Activated CD4-positive, alpha-beta T cell treated with anti-CD3 and anti-CD28 coated beads, Interleukin-10, Interleukin-2, amounts not matched to agents 100 ng/mL and 50 ng/mL, durations not matched to agents 16 hours and 8 hours (primary cell): ENCODE results near the gene DXO.
"Not testable (repeated sequence)": the region's sequence is repeated elsewhere in the genome, so short reads cannot be mapped to it uniquely, and the experiment has no call there.

Source experiments
- DNase-seq: peaks from one replicate; pipeline ENCODE4 v3.0.0-alpha.2; 2020

Gene DXO

DNA sequence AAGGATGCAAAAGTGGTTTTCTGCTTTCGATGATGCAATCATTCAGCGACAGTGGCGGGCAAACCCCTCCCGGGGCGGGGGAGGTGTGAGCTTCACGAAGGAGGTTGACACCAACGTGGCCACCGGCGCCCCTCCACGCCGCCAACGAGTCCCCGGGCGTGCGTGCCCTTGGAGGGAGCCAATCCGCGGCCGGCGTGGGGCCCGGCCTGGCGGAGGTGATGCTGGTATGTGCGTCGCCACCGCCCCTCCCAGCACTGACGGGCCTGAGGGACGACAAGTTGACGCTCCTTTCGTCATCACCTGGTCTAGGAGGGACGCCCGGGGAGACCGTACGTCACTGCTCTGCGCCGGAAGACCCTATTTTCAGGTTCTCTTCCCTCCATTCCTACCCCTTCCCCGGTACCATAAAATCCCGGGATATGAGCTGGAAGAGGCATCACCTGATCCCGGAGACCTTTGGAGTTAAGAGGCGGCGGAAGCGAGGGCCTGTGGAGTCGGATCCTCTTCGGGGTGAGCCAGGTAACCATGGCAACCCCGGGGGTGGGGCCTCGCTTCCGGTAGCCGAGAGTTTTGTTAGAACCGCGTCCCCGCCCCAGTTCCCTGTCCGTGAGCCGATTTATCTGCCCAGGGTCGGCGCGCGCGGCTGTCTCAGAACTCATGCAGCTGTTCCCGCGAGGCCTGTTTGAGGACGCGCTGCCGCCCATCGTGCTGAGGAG, at the start of gene DXO:
Gene DXO (minus strand): TSS at position 146 of the 716 bp plus-strand sequence. CDS start 463 bp downstream, outside the sequence.
- peak; percentile 99 for DNase-seq

DNA sequence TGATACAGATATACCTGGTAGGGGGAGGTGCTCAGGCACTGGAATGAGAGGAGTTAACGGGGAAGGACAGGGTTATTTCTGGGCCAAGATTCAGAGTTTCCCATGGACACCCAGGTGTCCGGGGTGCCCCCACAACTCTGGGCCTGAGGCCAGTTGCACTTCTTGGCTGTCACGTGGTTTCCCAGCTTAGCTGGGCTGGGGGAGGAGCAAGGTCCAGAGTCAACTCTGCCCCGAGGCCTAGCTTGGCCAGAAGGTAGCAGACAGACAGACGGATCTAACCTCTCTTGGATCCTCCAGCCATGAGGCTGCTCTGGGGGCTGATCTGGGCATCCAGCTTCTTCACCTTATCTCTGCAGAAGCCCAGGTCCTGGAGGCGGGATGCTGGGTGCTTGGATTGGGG, 42.6 kb upstream of the DXO start, which contains the start of gene C4B:
Gene C4B (plus strand): TSS at position 249 of the 400 bp plus-strand sequence. CDS start 51 bp downstream, at position 300.
- DNase-seq = not testable (repeated sequence)

DNA sequence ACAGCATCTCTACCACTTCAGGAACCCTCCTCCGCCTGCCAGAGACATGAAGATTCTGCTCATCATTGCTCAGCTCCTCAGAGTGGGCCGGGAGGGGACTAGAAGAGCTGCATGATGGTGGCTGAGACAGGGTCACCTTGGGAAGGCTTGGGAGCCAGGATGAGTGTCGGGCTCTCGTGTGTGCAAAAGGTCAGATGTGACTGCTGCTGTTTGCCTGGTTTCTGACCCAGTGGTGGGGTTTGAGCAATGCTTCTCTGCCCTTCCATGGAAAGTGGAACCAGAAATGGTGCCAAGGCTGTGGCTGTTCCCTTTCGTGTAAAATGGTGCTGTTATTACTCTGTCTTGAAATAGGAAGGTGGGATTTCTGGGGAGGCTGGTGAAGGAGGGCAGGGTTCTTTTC, 41.8 kb upstream of the DXO start:
- DNase-seq = not testable (repeated sequence)

DNA sequence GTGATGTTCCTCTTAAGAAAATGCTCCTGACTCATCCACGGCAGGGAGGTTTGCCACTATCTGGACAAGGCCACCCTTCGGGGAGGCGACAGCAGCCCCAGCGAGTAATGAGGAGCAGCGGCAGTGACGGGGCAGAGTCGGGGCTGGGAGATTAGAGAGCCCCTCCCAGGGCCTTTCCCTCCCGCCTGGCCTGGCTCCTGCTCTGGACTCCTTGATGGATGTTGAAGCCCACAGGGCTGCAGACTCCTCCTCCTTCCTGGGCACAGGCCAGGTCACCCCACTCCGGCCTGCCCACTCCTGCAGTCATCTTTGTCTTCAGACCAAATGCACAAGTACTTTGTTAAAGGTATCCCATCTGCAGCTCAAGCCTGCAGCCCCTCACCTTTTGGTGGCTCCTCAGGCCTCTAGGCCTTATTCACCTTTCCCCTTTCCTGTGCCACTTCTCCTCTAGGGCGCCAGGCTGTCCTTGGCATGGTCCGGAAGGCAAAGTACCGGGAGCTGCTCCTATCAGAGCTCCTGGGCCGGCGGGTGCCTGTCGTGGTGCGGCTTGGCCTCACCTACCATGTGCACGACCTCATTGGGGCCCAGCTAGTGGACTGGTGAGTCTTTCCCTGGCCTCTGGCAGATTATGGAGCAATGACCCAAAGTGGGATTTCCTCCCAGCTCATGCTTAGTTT, 41.1 kb upstream of the DXO start:
- not testable (repeated sequence) for DNase-seq

DNA sequence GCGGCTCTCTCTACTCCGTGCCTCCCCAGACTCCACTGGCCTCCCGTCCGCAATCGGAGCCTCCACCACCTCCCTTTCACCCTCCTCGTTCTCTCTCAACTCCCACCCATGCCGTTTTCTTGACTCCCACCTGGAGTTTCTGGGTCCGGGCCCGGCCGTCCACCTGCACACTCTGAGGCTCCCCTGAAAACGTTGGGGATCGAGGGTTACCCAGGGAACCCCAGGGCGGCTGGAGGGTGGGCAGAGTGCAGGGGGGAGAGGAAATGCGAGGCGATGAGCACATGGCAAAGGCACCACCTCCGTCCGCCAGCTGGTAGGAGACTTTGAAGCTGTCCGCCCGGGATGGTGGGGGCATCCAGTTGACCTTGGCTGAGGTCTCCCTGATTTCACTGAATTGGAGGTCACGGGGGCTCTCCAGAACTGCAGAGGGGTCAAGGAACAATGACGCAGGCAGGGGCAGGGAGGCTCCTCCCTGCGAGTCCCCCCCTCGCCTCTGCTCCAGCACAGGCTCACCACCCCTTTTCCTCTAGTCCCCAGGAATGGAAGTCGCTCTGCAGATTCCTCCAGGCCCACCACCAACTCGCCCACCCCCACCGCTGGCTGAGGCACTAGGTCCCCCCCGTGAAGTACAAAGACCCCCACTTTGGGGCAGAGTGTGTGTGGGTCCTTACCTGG, 39.1 kb upstream of the DXO start:
- DNase-seq = not testable (repeated sequence)

DNA sequence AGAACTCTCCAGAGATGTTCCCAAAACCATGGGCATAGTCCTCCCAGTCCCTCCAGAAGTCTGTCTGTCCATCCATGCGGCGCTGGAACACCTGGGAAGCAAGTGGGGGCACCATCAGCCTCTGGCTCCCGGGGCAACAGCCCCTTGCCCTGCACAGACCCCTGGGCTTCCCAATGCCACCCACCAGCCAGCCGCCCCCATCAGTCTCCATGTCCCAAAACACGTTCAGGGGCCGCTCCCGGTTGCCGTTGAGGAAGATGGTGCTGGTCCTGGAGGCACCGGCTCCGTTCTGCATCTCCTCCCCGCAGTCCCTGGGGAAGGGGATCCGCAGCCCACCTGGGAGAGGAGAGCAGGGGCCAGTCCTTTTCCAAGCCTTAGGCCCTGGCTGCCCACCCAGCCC, 37.6 kb upstream of the DXO start:
- not testable (repeated sequence) for DNase-seq

DNA sequence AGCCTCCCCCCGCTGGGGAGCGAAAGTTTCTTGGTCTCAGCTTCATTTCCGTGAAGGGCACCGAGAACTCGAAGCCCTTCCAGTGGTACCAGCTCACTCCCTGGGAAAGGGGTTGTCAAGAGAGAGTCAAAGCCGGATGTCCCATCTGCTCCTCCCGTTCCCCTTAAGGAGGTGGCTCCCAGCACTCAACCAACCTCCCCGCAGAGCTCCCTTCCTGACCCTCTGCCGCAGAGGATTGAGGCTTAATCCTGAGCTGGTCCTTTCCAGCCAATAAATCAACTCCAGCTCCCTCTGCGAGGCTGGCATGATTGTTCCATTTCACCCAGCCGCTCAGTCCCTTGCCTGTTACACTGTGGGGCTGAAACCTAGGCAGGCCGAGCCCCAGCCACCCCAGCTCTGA, 36.7 kb upstream of the DXO start:
- not testable (repeated sequence) for DNase-seq

DNA sequence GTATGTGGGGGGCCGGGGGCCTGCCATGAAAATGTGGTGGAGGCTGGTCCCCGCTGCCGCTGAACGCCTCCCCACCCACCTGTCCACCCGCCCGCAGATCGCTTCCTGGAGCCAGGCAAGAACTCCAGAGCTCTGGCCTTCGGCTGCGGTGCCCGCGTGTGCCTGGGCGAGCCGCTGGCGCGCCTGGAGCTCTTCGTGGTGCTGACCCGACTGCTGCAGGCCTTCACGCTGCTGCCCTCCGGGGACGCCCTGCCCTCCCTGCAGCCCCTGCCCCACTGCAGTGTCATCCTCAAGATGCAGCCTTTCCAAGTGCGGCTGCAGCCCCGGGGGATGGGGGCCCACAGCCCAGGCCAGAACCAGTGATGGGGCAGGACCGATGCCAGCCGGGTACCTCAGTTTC, 36.1 kb upstream of the DXO start:
- not testable (repeated sequence) for DNase-seq

DNA sequence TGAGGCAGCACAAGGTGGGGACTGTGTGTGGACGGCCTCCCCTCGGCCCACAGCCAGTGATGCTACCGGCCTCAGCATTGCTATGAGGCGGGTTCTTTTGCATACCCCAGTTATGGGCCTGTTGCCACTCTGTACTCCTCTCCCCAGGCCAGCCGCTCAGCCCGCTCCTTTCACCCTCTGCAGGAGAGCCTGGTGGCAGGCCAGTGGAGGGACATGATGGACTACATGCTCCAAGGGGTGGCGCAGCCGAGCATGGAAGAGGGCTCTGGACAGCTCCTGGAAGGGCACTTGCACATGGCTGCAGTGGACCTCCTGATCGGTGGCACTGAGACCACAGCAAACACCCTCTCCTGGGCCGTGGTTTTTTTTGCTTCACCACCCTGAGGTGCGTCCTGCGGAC, 35.1 kb upstream of the DXO start:
- not testable (repeated sequence) for DNase-seq

DNA sequence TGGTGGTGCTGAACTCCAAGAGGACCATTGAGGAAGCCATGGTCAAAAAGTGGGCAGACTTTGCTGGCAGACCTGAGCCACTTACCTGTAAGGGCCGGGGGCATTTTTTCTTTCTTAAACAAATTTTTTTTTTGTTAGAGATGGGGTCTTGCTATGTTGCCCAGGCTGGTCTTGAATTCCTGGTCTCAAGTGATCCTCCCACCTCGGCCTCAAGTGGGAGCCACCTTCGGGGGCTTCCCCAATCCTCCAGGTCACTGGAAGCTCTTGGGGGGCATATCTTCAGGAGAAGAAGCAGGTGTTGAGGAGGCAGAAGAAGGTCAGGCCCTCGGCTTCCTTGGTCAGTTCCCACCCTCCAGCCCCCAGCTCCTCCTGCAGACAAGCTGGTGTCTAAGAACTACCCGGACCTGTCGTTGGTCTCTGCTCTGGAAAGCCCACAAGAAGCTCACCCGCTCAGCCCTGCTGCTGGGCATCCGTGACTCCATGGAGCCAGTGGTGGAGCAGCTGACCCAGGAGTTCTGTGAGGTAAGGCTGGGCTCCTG, 34.1 kb upstream of the DXO start:
- DNase-seq = not testable (repeated sequence)

DNA sequence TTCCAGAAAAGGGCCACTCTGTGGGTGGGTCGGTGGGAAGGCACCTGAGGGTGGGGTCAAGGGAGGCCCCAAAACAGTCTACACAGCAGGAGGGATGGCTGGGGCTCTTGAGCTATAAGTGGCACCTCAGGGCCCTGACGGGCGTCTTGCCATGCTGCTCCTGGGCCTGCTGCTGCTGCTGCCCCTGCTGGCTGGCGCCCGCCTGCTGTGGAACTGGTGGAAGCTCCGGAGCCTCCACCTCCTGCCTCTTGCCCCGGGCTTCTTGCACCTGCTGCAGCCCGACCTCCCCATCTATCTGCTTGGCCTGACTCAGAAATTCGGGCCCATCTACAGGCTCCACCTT, 33.6 kb upstream of the DXO start:
- not testable (repeated sequence) for DNase-seq

DNA sequence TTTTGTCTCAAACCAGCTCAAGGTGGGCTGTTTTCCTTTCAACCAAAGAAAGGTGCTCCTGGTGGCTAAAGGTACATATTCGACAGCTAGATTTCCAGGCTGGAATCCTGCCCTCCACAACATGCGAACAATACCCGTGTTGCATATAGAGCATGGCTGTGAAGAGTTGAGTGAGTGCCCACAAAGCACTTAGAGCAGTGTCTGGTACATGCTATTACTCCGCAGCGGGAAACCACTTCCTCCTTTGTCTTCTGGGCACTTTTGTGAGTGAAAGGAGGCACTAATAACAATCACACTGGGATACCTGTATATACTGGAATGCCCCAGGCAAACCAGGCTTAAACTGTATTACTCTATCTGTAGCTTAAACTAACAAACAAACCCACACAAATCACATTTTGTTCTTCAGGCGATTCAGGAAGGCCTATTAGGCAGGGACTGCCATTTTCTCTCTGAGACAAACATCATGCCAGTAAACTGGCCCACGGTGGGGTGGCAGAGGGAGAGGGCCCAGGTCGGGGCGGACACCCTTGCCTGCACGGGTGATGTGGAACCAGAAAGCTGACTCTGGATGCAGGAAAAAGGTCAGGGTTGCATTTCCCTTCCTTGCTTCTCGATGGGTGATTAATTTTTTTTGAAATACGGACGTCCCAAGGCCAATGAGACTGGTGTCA, 33.1 kb upstream of the DXO start:
- not testable (repeated sequence) for DNase-seq

DNA sequence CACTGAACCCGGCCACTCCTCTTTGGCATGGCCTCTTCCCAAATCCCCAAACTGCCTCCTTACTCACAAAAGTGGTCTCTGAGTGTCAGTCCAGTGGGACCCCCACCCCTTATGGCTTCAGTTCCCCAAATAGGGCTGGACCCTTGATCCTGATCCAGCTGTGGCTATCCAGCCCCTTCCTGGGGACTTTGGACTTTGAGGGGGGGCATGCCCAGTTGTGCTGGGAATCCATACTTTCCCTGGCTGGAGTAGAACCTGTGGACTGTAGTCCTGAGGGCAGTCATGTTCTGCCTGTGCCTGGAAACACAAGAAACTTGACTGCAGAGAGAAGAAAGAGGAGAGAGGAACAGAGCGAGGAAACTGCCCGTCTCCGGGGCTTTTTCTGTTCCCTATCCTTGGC, 32.5 kb upstream of the DXO start:
- not testable (repeated sequence) for DNase-seq

DNA sequence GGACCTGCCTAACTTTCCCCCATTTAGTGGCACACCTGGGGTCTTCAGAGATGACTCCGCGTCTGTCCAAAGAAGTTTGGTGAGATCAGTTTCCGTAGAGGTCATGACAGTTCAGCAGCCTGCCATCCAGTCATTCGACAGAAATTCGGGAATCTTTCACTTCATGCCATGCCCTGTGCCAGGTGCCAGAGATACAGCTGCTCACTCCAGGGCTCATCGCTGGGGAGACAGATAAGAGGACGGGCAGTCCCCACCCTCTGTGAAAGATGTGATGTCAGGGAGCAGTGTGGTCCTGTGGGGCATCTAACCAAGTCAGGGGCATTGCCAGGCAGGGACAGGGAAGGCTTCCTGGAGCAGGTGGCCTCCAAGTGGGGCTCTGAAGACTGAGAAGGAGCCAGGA, 31.4 kb upstream of the DXO start:
- not testable (repeated sequence) for DNase-seq

DNA sequence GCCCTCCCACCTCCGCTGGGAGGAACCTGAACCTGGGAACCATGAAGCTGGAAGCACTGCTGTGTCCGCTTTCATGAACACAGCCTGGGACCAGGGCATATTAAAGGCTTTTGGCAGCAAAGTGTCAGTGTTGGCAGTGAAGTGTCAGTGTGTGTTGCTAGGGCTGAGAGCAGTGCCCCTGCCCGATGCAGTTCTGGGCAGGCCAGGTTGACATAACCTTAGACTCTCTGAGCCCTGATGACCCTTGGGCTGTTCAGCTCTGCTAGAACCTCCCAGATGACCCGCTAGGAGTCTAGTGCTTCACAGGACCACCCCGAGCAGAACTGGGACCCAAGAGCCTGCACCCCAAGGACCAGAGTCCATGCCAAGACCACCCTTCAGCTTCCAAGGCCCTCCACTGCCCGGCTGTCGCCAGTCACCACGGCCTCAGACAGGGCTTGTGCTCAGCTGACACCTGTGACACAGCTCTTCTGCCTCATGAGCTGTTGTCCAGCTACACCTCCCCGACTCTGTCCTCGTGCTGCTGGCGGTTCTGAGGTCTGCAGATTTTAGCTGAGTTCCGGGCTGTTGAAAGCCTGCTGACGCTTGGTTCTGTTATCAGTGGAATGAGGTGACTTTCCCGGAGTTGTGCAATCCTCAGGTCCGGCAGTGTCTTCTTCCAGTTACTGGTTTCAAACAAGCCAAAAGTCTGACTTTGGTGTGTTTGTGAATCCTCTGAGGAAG, 30.8 kb upstream of the DXO start:
- not testable (repeated sequence) for DNase-seq

DNA sequence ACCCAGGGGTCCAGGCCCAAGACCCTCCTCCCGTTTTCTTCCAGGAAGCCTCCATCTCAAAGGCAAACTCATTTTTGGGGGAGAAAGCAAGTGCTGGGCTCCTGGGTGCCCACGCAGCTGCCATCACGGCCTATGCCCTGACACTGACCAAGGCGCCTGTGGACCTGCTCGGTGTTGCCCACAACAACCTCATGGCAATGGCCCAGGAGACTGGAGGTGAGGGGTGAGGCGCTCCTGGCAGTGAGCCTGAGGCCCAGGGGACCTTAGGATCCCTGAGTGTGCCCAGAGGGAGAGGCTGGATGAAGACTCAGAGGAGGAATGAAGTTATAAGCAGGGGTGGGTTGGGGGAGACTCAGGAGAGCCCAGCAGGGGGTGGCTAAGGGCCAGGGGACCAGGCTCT, 24.4 kb upstream of the DXO start:
- not testable (repeated sequence) for DNase-seq

DNA sequence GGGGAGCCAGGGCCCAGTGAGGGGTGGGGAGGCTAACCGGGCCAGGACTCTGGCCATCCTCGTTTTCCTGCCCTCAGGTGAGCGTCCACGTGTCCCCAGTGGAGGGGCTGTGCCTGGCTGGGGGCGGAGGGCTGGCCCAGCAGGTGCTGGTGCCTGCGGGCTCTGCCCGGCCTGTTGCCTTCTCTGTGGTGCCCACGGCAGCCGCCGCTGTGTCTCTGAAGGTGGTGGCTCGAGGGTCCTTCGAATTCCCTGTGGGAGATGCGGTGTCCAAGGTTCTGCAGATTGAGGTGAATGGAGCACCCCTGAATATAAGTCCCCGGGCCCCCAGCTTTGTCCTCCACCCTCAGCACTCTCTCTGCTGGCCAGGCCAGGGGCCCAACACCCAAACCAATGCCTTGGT, 22.5 kb upstream of the DXO start:
- DNase-seq = not testable (repeated sequence)

DNA sequence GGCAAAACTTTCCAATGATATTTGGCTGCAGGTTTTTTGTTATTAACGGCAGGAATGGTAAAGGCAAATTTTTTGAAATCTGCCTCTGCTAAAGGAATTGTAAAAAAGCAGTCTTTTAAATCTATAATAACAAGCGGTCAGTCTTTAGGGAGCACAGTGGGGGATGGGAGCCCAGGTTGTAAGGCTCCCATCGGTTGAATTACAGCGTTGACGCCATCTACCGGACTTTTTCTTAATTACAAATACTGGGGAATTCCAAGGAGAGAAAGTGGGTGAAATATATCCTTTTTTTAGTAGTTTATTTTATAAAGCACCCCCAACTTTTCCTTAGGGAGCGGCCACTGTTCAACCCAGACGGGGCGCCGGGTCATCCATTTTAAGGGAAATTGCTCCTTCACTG, 17.4 kb upstream of the DXO start:
- DNase-seq = not testable (repeated sequence)

DNA sequence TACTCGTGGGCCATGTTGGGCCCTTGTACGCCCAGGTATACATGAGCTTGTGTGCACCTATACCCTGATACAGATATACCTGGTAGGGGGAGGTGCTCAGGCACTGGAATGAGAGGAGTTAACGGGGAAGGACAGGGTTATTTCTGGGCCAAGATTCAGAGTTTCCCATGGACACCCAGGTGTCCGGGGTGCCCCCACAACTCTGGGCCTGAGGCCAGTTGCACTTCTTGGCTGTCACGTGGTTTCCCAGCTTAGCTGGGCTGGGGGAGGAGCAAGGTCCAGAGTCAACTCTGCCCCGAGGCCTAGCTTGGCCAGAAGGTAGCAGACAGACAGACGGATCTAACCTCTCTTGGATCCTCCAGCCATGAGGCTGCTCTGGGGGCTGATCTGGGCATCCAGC, 9.8 kb upstream of the DXO start, which contains the start of gene C4A:
Gene C4A (plus strand): TSS at position 314 of the 400 bp plus-strand sequence. CDS start 51 bp downstream, at position 365.
- DNase-seq = not testable (repeated sequence)

DNA sequence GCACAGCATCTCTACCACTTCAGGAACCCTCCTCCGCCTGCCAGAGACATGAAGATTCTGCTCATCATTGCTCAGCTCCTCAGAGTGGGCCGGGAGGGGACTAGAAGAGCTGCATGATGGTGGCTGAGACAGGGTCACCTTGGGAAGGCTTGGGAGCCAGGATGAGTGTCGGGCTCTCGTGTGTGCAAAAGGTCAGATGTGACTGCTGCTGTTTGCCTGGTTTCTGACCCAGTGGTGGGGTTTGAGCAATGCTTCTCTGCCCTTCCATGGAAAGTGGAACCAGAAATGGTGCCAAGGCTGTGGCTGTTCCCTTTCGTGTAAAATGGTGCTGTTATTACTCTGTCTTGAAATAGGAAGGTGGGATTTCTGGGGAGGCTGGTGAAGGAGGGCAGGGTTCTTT, 9.1 kb upstream of the DXO start:
- not testable (repeated sequence) for DNase-seq

DNA sequence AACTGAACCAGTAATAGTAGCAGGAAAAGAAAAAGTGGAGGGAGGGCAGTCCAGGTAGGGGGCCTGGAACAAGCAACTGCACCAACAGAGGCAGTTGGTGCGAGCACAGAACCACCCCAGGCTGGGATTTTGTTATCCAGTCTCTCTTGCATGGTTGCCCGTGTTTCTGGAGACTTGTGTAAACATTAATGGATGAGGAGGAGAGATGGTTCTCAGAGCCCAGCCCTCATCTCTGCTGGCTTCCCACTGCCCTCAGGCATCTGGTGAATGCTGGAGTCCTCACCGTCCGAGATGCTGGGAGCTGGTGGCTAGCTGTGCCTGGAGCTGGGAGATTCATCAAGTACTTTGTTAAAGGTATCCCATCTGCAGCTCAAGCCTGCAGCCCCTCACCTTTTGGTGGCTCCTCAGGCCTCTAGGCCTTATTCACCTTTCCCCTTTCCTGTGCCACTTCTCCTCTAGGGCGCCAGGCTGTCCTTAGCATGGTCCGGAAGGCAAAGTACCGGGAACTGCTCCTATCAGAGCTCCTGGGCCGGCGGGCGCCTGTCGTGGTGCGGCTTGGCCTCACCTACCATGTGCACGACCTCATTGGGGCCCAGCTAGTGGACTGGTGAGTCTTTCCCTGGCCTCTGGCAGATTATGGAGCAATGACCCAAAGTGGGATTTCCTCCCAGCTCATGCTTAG, 8.4 kb upstream of the DXO start:
- not testable (repeated sequence) for DNase-seq
